LNCaP clone FGC (cell line): ENCODE results near the gene ZNF566.

Experiments
- DNase-seq: peaks from one replicate; pipeline ENCODE4 v3.0.0-alpha.2; 2011; ENCODE audit warnings: low read depth
- H3K4me3 ChIP-seq: 2 replicates; pipeline ENCODE4 v1.5.1; 2011; ENCODE audit warnings: mild to moderate bottlenecking, low read depth, low read length, control low read depth
- CTCF ChIP-seq: IDR thresholded peaks from 2 replicates; pipeline ENCODE4 v1.5.1; 2012; ENCODE audit warnings: mild to moderate bottlenecking; ENCODE audit not compliant: control insufficient read depth, insufficient read depth; ENCODE audit errors: extremely low read depth

The ZNF566 gene

GRCh38 chr19:36398571-36398970 is 90.8 kb downstream of the ZNF566 start:
- DNase-seq, result no peak
- no peak for TF ChIP-seq CTCF
- no peak overlapping the region for H3K4me3 ChIP-seq
